Dendritic cell treated with granulocyte-macrophage colony-stimulating factor and Interleukin-4, amounts not matched to agents 40 ng/mL and 50 ng/mL, for 4 days (primary cell): ENCODE data around the gene FAM163B.

Experiments
- H3K27ac Mint-ChIP-seq: one replicate; pipeline ENCODE4 v1.8.0; 2022; ENCODE audit warnings: mild to moderate bottlenecking, mixed read lengths
- H3K27me3 Mint-ChIP-seq: one replicate; pipeline ENCODE4 v1.8.0; 2022; ENCODE audit warnings: mild to moderate bottlenecking, mixed read lengths
- H3K36me3 Mint-ChIP-seq: one replicate; pipeline ENCODE4 v1.8.0; 2022; ENCODE audit warnings: low read depth, mixed read lengths
- H3K4me1 Mint-ChIP-seq: one replicate; pipeline ENCODE4 v1.8.0; 2022; ENCODE audit warnings: low read depth, mixed read lengths
- H3K4me3 Mint-ChIP-seq: one replicate; pipeline ENCODE4 v1.8.0; 2022; ENCODE audit warnings: mild to moderate bottlenecking, moderate library complexity, mixed read lengths
- H3K9me3 Mint-ChIP-seq: one replicate; pipeline ENCODE4 v1.8.0; 2022; ENCODE audit warnings: mixed read lengths
- intact Hi-C: fragments of 100-400 bp; cut with micrococcal nuclease; formaldehyde crosslinking; loops from one replicate; pipeline ENCODE4 v1.15.0; 2022

FAM163B gene

DNA sequence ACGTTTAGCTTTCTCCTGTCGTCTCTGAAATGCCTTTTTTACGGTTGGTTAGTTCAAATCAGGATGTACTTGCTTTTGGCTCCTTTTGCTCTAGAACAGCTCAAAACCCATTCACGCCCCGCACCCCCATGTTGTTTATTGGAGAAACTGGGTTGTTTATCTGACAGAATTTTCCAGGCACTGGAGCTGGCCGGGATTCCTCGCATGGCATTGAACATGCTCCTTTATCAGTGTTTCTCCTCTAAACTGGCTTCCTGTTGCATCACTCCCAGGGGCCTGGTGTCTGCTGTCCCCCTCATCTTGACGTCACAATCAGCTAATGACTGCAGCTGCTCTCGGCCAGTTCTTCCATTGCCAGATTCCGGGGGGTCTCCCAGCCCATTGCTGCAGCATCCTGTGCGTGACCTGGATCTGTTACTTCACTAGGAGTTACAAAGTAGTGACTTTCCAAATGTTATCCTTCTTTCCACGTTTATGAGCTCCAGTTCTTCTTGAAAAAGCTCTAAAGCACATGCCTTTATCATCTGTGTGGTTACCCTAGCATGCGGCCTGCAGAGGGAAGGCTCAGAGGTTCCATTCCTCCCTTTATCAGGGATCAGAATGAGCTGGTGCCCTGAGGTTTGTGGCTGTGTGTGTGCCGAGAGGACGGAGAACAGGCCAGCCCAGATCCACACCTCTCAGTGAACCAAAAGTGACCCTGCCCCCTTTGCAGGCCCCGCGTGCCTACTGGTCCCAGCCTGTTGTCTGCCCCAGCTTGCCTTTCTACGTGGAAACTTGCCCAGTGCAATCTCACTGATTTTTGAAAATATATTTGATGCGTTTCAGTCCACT lies 27.5 kb downstream of the FAM163B start:
- peaks cover 4% of the 10 kb centered on the region for H3K4me1 Mint-ChIP-seq
- H3K4me3 Mint-ChIP-seq = no peak overlapping the region
- no peaks in the 10 kb centered on the region for H3K36me3 Mint-ChIP-seq
- H3K9me3 Mint-ChIP-seq = no peaks in the 10 kb centered on the region
- H3K27ac Mint-ChIP-seq = no peak overlapping the region
- peaks cover 77% of the 10 kb centered on the region for H3K27me3 Mint-ChIP-seq
- intact Hi-C loops = no loop called here

DNA sequence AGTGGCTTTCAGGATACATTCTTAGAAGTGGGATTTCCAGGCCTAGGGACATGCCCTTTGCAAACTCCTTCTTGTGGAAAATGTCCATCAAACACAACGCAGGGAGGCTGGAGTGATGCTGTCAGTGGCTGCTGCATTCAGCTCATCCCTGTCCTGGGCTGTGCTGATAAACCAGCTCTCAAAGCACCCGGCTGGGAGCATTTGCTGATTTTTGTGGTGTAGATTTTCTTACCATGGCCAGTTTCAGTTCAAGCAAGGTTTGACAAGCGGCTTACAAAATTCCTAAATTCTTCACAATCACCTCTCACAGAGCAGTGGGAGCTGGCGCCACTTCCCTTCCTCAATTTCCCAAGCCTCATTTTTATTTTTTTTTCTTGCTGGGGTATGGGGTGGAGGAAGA lies 28.2 kb downstream of the FAM163B start:
- Mint-ChIP-seq H3K36me3 (no peaks in the 10 kb centered on the region), H3K27me3 (peaks cover 76% of the 10 kb centered on the region), H3K4me3 (no peak overlapping the region), H3K9me3 (no peaks in the 10 kb centered on the region), H3K27ac (no peak overlapping the region), H3K4me1 (peaks cover 9% of the 10 kb centered on the region)
- intact Hi-C loops = no loop called here

DNA sequence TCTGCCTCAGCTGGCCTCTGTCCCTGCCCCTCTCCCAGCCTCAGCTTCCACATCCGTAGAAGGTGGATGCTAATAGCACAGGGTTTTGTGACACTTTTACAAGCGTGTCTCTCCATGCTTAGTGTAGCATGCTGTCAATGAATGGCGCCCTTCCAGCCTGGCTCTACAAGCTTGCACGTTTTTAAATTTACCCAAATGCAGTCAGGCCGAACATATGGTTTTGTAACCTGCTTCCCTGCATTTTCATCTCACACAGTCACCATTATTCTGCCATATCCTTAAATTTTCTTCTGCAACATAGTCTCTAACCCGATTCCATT lies 28.8 kb downstream of the FAM163B start:
- Mint-ChIP-seq H3K27ac (no peak overlapping the region), H3K27me3 (peaks cover 76% of the 10 kb centered on the region), H3K9me3 (no peaks in the 10 kb centered on the region), H3K36me3 (no peaks in the 10 kb centered on the region), H3K4me1 (peaks cover 9% of the 10 kb centered on the region), H3K4me3 (no peak overlapping the region)
- intact Hi-C loops = no loop called here

DNA sequence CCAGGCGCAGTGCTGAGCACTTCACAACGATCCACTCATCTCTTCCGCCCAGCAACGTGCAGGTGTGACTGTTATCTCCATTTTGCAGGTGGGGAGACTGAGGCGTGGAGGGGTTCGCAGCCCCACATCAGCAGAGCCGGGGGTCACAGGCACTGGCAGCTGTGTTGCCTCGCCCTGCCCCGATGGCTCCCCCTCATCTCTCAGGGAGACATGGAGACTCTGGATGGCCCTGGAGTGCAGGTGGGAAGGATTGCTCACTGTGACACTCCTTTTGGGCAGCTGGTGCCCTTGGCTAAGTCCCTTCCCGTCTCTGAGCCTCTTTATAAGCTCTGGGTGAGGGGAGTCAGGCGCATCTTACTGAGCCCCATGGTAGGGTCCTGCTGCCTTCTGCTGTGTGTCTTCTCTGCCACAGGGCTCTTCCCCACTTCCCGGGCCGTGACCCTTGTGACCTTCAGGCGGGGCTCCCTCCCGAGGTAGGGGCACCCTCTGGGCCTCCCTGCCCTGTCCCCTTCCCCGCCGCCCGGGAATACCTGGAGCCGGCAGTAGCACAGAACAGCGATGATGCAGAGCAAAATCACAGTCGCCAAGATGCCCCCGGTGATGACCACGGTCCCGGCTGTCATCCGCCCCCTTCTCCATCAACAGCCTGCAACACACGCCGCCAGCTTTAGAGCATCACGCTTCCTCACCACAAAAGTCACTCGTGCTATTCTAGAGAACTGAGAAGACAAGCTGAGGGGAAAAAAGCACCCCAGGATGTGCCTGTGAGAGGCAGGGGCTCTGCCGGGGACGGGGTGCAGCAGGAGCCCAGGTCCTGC lies 29.4 kb downstream of the FAM163B start:
- no peak overlapping the region for H3K4me3 Mint-ChIP-seq
- no peak overlapping the region for H3K27ac Mint-ChIP-seq
- H3K27me3 Mint-ChIP-seq = peaks cover 71% of the 10 kb centered on the region
- H3K36me3 Mint-ChIP-seq = no peaks in the 10 kb centered on the region
- no peaks in the 10 kb centered on the region for H3K9me3 Mint-ChIP-seq
- H3K4me1 Mint-ChIP-seq = peaks cover 9% of the 10 kb centered on the region
- intact Hi-C loops = no loop called here

DNA sequence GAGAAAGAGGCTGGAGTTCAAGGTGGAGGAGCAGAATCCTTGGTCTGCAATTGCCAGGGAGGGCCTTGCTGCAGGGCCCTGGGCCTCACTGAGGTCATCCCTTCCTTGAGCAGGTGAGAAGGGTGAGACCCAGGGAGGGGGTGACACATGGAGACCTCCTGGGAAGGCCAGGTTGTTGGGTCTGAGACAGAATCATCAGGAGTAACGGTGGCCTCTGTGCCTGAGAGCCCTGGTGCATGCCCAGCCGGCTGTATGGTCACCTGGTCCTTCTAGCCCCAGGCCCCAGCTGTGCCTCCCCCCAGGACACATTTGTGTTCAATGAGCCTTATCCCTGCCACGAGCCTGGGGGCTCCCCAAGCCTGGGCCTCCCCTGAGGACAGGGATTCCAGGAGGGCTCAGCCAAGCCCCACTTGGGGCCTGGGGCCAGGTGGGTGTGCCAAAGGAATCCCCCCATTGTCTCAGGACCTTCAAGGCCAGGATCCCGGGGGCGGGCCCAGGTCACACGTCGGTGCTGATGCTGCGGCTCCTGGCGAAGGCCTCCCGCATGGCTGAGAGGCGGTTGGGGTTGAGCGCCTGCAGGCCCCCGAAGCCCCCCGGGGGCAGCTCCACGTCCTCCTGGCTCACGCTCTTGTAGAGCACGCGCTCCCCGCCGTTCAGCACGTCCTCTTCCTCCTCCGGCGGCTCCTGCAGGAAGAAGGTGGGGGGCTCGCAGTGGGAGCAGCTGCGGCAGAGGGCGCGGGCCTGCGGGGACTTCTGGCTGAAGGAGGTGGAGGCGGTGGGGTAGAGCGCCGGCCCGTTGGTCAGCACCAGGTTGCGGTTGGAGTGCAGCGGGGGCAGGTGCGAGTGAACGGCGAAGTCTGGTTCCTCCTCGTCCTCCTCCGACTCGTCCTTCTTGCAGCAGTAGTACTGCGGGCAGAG lies 30.4 kb downstream of the FAM163B start:
- H3K4me1 Mint-ChIP-seq = peaks cover 9% of the 10 kb centered on the region
- no peaks in the 10 kb centered on the region for H3K9me3 Mint-ChIP-seq
- peaks cover 63% of the 10 kb centered on the region for H3K27me3 Mint-ChIP-seq
- no peaks in the 10 kb centered on the region for H3K36me3 Mint-ChIP-seq
- H3K4me3 Mint-ChIP-seq = no peak overlapping the region
- intact Hi-C loops = no loop called here
- H3K27ac Mint-ChIP-seq = no peak overlapping the region

DNA sequence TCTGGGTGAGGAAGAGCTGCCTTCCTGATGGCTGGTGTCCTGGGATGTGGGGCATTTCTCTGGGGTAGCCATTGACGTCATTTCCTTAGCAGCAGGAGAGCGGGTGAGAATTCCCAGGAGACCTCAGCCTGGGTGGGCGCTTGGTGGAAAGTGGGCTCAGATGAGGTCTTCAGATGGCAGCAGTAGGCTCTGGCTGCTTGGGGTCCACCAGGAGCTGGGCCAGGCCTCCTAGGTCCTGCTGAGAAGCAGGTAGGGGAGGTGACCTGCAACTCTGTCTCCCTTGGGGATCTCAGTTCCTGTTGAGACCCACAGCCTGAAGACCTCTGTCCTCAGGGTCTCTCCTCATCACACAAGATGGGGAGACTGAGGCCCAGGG lies 31.5 kb downstream of the FAM163B start:
- intact Hi-C loops = no loop called here
- Mint-ChIP-seq H3K9me3 (no peaks in the 10 kb centered on the region), H3K27ac (no peak overlapping the region), H3K36me3 (no peaks in the 10 kb centered on the region), H3K27me3 (peaks cover 57% of the 10 kb centered on the region), H3K4me1 (peaks cover 9% of the 10 kb centered on the region), H3K4me3 (no peak overlapping the region)

DNA sequence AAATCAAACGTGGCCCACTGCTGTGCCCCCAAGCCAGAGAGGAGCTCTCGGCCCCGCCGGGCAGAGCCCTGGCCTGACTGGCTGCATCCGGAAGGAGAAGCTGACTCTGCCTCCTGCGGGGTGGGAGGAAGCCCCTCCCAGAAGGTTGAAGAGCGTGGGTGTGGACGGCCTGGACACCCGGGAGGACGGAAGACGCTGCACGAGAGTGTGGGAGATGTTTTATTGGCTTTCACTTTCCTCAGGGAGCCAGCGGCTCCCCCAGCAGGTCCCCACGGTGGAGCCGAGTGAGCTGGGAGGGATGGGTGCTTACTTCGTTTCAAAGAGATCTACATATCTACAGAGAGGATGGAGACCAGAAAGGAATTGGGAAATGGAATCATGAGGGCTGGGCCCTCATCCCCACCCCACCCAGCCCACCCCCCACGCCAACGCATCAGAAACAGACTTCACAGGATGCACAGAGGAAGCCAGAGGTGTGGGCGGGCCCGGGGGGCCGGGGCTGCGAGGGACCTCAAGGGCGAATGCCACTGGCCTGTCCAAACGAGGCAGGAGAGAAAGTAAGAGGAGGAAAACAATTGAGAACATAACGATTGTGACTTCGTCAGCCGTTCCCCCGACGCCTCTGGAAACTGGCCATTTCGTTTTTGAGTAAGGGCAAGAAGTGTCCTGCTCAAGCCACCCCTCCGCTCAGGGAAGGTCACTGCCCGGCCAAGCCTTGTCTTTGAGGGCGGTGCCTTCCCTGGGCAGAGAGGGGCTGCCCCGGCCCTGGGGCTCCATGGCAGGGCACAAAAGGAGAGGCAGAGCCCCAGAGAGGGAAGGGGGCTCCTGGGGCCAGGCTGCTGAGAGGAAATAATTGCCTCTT lies 32.1 kb downstream of the FAM163B start:
- no peaks in the 10 kb centered on the region for H3K9me3 Mint-ChIP-seq
- intact Hi-C loops = no loop called here
- peak overlapping the region; percentile 41 for H3K4me3 Mint-ChIP-seq
- peaks cover 57% of the 10 kb centered on the region for H3K27me3 Mint-ChIP-seq
- H3K27ac Mint-ChIP-seq = no peak overlapping the region
- peaks cover 9% of the 10 kb centered on the region for H3K4me1 Mint-ChIP-seq
- no peaks in the 10 kb centered on the region for H3K36me3 Mint-ChIP-seq

DNA sequence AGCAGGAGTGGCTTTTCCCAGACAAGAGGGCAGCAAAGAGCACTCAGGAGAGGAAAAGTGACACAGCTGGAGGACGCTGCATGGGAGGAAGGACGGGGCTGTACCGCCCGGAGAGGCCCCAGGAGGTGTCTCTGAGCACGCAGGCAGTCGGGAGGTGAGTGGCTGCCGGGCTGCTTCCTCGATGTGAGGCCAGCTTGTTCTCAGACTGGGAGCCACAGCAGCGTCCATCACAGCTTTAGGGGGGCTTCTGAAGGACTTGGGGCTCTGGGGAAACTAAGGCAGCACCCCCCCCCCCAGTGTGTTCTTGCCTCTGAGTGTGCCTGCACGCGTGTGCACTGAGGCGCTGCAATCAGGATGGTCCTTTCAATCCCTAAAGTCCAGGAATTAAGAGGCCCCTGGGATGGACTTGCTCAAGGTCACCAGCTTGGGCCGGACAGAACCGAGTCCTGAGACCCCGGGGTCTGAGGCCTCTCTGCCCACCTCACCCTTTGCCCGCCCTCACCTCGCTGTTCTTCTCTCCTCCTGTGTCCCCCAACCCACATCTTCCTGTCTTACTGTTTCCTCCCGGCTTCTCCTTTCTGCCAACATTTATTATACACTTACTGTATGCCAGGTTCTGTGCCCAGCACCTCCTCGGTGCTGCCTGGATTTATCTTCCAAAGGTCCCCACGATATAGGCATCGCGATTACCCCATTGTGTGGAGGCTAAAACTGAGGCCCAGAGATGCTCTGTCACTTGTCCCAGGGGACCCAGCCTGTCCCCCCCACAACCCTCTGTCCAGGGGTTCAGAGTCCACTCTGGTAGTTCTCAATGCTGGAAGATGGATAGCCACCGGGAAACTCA lies 32.9 kb downstream of the FAM163B start:
- H3K4me3 Mint-ChIP-seq = peak overlapping the region; percentile 41
- intact Hi-C loops = no loop called here
- H3K27ac Mint-ChIP-seq = no peak overlapping the region
- no peaks in the 10 kb centered on the region for H3K36me3 Mint-ChIP-seq
- peaks cover 9% of the 10 kb centered on the region for H3K4me1 Mint-ChIP-seq
- no peaks in the 10 kb centered on the region for H3K9me3 Mint-ChIP-seq
- H3K27me3 Mint-ChIP-seq = peaks cover 57% of the 10 kb centered on the region

DNA sequence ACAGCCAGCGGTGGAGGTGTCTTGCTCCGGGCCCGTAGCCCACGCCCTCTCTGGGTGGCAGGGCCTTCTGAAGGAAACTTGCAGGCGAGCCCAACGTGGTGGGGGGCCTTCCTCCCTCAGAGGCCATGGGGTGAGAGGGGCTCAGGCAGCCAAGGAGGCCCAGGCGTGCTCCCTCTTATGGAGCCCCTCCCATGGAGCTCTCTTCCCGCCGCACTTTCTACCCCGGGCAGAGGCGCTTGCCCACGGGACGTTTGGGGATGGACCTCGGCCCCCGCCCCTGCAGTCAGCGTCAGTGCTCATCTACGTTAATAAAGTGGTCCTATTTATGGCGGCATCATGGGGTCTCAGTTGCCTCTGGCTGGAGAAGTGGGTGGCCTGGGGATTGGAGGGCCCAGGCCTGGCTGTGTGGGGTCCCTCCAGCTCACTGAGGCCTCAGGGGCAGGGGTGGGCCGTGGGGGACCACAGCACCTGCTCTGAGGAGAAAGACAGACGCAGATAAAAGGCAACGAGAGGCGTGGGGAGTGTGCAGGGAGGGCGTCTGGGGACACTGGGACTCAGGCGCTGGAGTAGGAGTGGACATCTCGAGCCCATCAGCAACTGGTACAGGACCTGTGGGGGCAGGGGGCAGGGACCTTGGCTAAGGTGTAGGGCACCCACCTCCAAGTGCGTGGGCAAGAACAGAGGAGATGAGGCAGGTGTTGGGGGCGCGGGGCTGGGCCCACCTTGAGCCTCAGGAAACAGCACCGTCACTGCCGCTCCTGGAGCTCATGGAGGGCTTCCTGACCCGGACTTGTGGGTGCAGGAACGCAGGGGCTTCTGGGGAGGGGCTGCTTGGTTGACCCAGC lies 33.8 kb downstream of the FAM163B start:
- H3K36me3 Mint-ChIP-seq = no peaks in the 10 kb centered on the region
- peaks cover 59% of the 10 kb centered on the region for H3K27me3 Mint-ChIP-seq
- no peak overlapping the region for H3K4me3 Mint-ChIP-seq
- H3K9me3 Mint-ChIP-seq = no peaks in the 10 kb centered on the region
- no peak overlapping the region for H3K27ac Mint-ChIP-seq
- intact Hi-C loops = no loop called here
- H3K4me1 Mint-ChIP-seq = peaks cover 9% of the 10 kb centered on the region

DNA sequence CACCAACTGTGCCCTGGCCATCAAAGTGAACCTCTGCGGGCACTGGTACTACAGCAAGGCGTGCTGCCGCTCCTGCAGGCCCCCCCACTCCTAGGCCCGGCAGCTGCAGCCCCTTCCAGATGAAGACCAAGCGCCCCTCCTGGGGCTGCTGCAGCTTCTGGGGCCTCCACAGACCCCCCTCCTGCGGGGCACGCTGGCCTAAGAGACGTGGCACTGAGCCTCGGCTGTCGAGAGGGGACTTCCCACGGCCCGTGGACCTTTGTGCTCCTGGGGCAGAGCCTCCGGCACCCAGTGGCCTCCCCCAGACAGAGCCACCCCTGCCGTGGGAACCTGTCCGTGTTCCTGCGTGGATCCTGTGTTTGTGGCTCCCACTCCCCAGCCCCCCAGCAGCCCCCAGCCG lies 34.4 kb downstream of the FAM163B start:
- intact Hi-C loops = no loop called here
- no peaks in the 10 kb centered on the region for H3K36me3 Mint-ChIP-seq
- peaks cover 55% of the 10 kb centered on the region for H3K27me3 Mint-ChIP-seq
- H3K4me1 Mint-ChIP-seq = peaks cover 9% of the 10 kb centered on the region
- H3K4me3 Mint-ChIP-seq = no peak overlapping the region
- H3K9me3 Mint-ChIP-seq = no peaks in the 10 kb centered on the region
- H3K27ac Mint-ChIP-seq = no peak overlapping the region

DNA sequence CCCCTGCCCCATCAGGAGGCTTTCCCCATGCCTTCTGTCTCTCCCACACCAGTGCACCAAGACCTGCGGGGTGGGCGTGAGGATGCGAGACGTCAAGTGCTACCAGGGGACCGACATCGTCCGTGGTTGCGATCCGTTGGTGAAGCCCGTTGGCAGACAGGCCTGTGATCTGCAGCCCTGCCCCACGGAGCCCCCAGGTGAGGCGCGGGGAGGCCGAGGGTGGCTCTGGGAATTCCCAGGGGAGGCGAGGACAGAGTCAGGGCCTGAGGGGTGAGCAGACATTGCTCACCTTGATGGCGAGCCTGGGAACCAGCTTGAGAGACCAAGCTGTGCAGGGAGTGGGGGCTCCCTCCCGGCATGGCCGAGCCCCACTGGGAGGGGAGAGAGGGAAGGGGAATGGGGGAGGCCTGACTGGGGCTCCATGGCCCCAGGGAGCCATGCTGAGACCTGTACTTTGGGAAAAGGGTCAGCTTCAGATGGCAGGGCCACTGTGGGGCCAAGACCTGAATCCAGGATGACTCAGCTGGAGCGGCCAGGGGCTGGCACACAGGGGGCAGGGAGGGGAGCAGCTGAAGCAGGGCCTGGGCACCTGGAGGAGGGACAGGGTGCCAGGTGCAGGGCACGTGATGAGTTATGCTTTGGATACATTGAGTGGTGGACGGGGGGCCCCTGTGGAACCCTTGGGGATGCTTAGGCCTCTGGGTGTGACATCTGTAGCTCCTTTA lies 35.2 kb downstream of the FAM163B start:
- Mint-ChIP-seq H3K4me1 (peaks cover 9% of the 10 kb centered on the region), H3K27ac (no peak overlapping the region), H3K4me3 (no peak overlapping the region)

More for the DNA sequence above, 35.2 kb downstream of the FAM163B start:
- intact Hi-C loops = no loop called here
- H3K27me3 Mint-ChIP-seq = peaks cover 50% of the 10 kb centered on the region
- H3K9me3 Mint-ChIP-seq = no peaks in the 10 kb centered on the region
- H3K36me3 Mint-ChIP-seq = no peaks in the 10 kb centered on the region
